ENCODE measurements around the gene THSD7B.

THSD7B gene

DNA sequence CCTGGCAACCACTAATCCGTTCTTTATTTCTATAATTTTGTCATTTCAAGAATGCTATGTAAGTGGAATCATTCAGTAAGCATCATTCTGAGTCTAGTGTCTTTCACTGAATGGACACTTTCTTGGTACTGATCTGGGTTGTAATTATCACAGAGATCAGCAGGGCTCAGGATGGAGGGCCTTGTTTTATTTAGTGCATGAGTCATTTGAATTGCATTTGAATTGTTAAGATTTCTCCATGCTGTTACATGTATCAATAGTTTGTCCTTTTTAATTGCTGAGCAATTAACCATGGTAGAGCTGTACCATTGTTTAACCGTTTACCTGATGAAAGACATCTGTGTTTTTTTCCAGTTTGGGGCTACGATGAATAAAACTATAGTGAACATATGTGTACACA is 256.4 kb downstream of the THSD7B start:
- H3K27ac ChIP-seq: no peak overlapping the region
- DNase-seq (ENCODE audit: low spot score): no peak
- POLR2A ChIA-PET (ENCODE audit: low non-redundant PET): no interaction called here
- CTCF ChIA-PET: interaction anchor here (0.6 kb wide), 1 partner anchor 580 kb away, joined by 3 read pairs; no protein-coding TSS in a partner anchor
- TF ChIP-seq, protein P1, sequence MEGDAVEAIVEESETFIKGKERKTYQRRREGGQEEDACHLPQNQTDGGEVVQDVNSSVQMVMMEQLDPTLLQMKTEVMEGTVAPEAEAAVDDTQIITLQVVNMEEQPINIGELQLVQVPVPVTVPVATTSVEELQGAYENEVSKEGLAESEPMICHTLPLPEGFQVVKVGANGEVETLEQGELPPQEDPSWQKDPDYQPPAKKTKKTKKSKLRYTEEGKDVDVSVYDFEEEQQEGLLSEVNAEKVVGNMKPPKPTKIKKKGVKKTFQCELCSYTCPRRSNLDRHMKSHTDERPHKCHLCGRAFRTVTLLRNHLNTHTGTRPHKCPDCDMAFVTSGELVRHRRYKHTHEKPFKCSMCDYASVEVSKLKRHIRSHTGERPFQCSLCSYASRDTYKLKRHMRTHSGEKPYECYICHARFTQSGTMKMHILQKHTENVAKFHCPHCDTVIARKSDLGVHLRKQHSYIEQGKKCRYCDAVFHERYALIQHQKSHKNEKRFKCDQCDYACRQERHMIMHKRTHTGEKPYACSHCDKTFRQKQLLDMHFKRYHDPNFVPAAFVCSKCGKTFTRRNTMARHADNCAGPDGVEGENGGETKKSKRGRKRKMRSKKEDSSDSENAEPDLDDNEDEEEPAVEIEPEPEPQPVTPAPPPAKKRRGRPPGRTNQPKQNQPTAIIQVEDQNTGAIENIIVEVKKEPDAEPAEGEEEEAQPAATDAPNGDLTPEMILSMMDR (conservative IDR thresholded peaks at IDR 0.05; ENCODE audit: low read depth): no peak

DNA sequence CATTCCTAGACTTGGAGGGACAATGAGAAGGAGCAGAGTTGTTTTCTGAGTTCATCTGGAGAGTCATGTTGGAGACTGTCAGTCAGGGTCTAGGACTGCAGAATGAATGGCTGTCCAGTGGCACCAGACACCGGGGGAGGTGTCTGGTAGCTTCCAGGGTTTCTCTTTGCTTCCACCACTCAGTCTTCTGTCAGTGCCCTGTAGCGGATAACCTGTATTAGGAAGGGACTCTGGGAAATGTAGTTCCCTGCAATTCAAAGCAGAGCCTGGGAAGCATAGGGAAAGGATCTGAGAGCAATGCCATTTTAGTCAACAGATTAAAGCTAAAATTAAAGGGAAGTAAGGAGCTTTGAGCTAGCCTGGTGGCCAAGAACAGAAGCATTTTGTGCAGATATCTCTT is 257.9 kb downstream of the THSD7B start:
- POLR2A ChIA-PET (ENCODE audit: low non-redundant PET): no interaction called here
- DNase-seq (ENCODE audit: low spot score): no peak
- CTCF ChIA-PET: no interaction called here

DNA sequence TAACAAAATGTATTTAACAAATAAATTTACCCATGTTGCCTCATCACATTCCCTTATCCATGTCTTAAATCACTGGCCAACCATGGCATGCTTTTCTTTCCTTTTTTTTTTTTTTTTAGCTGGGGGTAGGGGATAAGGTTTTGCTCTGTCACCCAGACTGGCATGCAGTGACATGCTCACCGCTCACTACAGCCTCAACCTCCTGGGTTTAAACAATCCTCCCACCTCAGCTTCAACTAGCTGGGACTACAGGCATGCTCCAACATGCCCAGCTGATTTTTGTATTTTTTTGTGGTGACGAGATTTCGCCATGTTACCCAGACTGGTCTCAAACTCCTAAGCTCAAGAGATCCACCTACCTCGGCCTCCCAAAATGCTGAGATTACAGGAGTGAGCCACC is 266.4 kb downstream of the THSD7B start:
- TF ChIP-seq, protein P1 (conservative IDR thresholded peaks at IDR 0.05; ENCODE audit: low read depth): no peak
- DNase-seq (ENCODE audit: low spot score): no peak
- no peak overlapping the region for H3K27ac ChIP-seq
- ChIA-PET POLR2A (ENCODE audit: low non-redundant PET) (no interaction called here), CTCF (no interaction called here)

More for the DNA sequence above, 257.9 kb downstream of the THSD7B start:
- TF ChIP-seq, protein P1 (conservative IDR thresholded peaks at IDR 0.05; ENCODE audit: low read depth): no peak
- H3K27ac ChIP-seq: no peak overlapping the region

DNA sequence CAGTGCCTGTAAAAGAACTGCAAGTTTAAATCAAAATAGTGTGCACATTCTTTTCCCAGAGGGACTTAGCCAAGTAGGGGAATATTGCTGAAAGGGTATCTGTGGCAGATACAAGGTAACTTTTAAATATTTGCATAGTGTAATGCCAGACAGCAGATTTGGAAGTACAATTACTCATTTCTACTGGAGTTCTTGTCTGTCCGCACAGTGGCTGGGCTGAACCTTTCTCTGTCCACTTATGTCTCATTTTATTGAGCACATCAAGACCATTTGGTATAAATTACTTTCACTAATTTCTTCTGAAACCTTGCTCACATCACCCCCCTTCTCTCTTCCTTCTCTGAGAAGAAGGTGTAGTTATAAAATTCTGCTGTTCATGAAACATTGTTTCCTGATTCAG is 271.3 kb downstream of the THSD7B start:
- TF ChIP-seq, protein P1 (conservative IDR thresholded peaks at IDR 0.05; ENCODE audit: low read depth): no peak
- POLR2A ChIA-PET (ENCODE audit: low non-redundant PET): no interaction called here
- DNase-seq (ENCODE audit: low spot score): no peak
- CTCF ChIA-PET: no interaction called here
- no peak overlapping the region for H3K27ac ChIP-seq

DNA sequence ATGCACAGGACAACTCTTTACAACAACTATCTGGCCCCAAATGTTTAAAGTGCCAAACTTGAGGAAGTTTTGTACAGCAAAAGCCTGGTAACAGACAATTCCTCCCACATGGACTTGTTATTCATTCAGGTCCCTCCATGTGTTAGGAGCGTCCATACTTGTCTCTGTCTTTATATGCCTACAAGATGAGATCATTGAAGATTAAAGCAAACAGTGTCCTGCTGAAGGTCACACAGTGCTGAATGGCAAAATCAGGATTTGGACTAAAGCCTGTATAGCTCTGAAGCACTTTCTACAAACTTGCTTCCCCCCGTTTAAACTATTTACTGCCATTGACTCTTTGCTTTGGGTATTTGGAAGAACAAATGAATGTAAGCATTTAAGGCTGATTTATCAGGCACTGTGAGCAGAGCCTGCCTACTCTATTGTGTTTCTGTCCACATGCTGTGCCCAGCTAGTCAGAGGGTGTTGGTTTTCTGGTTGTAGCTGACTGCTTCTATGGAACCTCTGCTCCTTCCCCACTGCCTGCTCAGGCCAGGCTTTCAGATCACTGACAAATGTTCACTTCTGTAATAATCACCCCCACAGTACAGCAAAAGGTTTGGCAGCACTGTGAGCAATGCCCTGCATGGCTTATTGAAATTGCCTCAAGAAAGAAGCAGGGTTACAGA is 274.3 kb downstream of the THSD7B start:
- TF ChIP-seq, protein P1 (conservative IDR thresholded peaks at IDR 0.05; ENCODE audit: low read depth): no peak
- ChIA-PET POLR2A (ENCODE audit: low non-redundant PET) (no interaction called here), CTCF (no interaction called here)

DNA sequence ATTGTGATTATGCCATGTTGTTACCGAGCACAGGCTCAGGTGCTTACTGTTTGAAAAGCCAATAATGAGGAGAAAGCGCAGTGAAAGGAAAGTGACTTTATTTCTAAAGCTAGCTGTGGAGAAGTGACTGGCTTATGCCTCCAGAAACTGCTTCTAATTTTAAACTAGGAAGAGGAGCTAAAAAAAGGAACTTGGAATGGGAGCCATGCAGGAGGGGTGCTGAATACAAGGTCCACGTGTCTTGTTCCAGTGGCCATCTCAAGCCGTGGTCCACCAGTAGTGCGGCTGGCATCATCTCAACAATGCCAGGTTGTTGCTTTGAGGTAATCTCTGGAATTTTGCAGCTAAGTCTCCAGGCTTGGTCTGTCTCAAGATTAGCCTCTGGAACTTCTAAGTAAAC is 282.0 kb downstream of the THSD7B start:
- ChIA-PET CTCF (no interaction called here), POLR2A (ENCODE audit: low non-redundant PET) (no interaction called here)
- TF ChIP-seq, protein P1 (conservative IDR thresholded peaks at IDR 0.05; ENCODE audit: low read depth): no peak
- no peak for DNase-seq (ENCODE audit: low spot score)
- no peak overlapping the region for H3K27ac ChIP-seq

More for the DNA sequence above, 274.3 kb downstream of the THSD7B start:
- no peak for DNase-seq (ENCODE audit: low spot score)
- H3K27ac ChIP-seq: no peak overlapping the region

Measured in RWPE1 (cell line).